Globus pallidus (tissue), 1 donor: ENCODE data around the gene DISP1.

ENCODE experiments used
- DNase-seq: peaks from one replicate; pipeline ENCODE4 v3.0.0-alpha.2; 2015; ENCODE audit warnings: low spot score

DISP1 gene

GRCh38 chr1:222814536-222815439 lies at the start of gene DISP1:
Gene DISP1 (plus strand): TSS chr1:222815039. CDS start chr1:222942824, 127,785 bp downstream.
- peak; percentile 72 for DNase-seq

- no peak for DNase-seq
Measured at GRCh38 chr1:222767152-222767571, 47.7 kb upstream of the DISP1 start.

GRCh38 chr1:222768592-222768991 lies 46.2 kb upstream of the DISP1 start:
- DNase-seq: no peak

- DNase-seq: no peak
Measured at GRCh38 chr1:222769181-222769580, 45.7 kb upstream of the DISP1 start.

- no peak for DNase-seq
Measured at GRCh38 chr1:222769971-222770620, 44.7 kb upstream of the DISP1 start.

GRCh38 chr1:222772996-222773379 lies 41.9 kb upstream of the DISP1 start:
- DNase-seq: peak; percentile 42

- DNase-seq: no peak
Measured at GRCh38 chr1:222777463-222777862, 37.4 kb upstream of the DISP1 start.

- DNase-seq: no peak
Measured at GRCh38 chr1:222777977-222778376, 36.9 kb upstream of the DISP1 start.

GRCh38 chr1:222781251-222781650 lies 33.6 kb upstream of the DISP1 start:
- DNase-seq: no peak

GRCh38 chr1:222783051-222783450 lies 31.8 kb upstream of the DISP1 start:
- DNase-seq: no peak

- DNase-seq: peak; percentile 68
Measured at GRCh38 chr1:222784371-222784770, 30.5 kb upstream of the DISP1 start.

GRCh38 chr1:222784916-222785315 lies 29.9 kb upstream of the DISP1 start:
- peak; percentile 16 for DNase-seq

GRCh38 chr1:222785529-222785928 lies 29.3 kb upstream of the DISP1 start:
- peak; percentile 25 for DNase-seq

- no peak for DNase-seq
Measured at GRCh38 chr1:222786121-222786520, 28.7 kb upstream of the DISP1 start.

- DNase-seq: no peak
Measured at GRCh38 chr1:222787729-222788128, 27.1 kb upstream of the DISP1 start.

GRCh38 chr1:222788402-222789156 lies 26.3 kb upstream of the DISP1 start:
- no peak for DNase-seq

- no peak for DNase-seq
Measured at GRCh38 chr1:222790115-222790514, 24.7 kb upstream of the DISP1 start.

- DNase-seq: no peak
Measured at GRCh38 chr1:222790520-222790919, 24.3 kb upstream of the DISP1 start.

GRCh38 chr1:222791006-222791710 lies 23.7 kb upstream of the DISP1 start:
- no peak for DNase-seq

- no peak for DNase-seq
Measured at GRCh38 chr1:222792744-222793143, 22.1 kb upstream of the DISP1 start.

- no peak for DNase-seq
Measured at GRCh38 chr1:222794656-222795474, 20.0 kb upstream of the DISP1 start.
